HepG2 (cell line): ENCODE measurements around the gene PLN. TPM values are rescaled to one million over a fixed set of nuclear protein-coding genes. Genes with fewer than 3 reads are reported as not detected.

Experiments used
- ATAC-seq: fragments of 200-7000 bp; cut with Tn5 transposase; 3 replicates; pipeline ENCODE4 v1.9.1; 2020; ENCODE audit warnings: mild to moderate bottlenecking, moderate library complexity
- BruUV-seq: library from RNA; stranded (reverse); fragments of 400-500 nt; replicated peaks from 2 replicates; lab custom pipeline; 2021; lab: Mats Ljungman, UMichigan
- CTCF ChIA-PET: fragments of 300-600 bp; formaldehyde crosslinking; extraction: SDS; loops from one replicate; lab custom pipeline; 2021; ENCODE audit warnings: low total read pairs, inconsistent platforms, low intra/inter-chr PET ratio; lab: Yijun Ruan, JAX
- POLR2A ChIA-PET: fragments of 350-600 bp; sonication (Branson Sonifier 250); formaldehyde crosslinking; loops from one replicate; lab custom pipeline; 2020; ENCODE audit warnings: antibody characterized with exemption, inconsistent platforms; lab: Yijun Ruan, JAX
- DNase-seq: peaks from one replicate; pipeline ENCODE4 v3.0.0-alpha.2; 2015; ENCODE audit warnings: low spot score
- FAIRE-seq: peaks from 3 replicates; lab custom pipeline; 2011; peaks lifted over from hg19 to GRCh38; lab: Jason Lieb, UNC
- H2AFZ ChIP-seq: one replicate; pipeline ENCODE4 v1.6.1; 2011; ENCODE audit warnings: low read length, inconsistent platforms
- H3K27ac ChIP-seq: fragments of 300-600 bp; 3 replicates; pipeline ENCODE4 v1.8.0; 2011; ENCODE audit warnings: mixed run types, mild to moderate bottlenecking, mixed read lengths, low read length, inconsistent platforms; ENCODE audit not compliant: insufficient read depth; ENCODE audit errors: extremely low read length
- H3K27me3 ChIP-seq, 2 experiments: fragments of 200-600 bp in 1 of 2; 2 replicates in 1 of 2; 3 replicates in 1 of 2; pipeline versions ENCODE4 v1.6.0 to v1.8.0; 2011; ENCODE audit warnings: low read length in 2 of 2, mild to moderate bottlenecking in 2 of 2, moderate library complexity in 2 of 2, inconsistent platforms in 1 of 2; ENCODE audit not compliant: insufficient read depth in 2 of 2, control insufficient read depth in 1 of 2
- H3K36me3 ChIP-seq, 2 experiments: fragments of 200-600 bp in 1 of 2; replicated peaks in 1 of 2; 2 replicates in 1 of 2; 3 replicates in 1 of 2; pipeline versions ENCODE4 v1.5.1 to v1.8.0; 2011; ENCODE audit warnings: low read length in 2 of 2, inconsistent platforms in 1 of 2; ENCODE audit not compliant: insufficient read depth in 2 of 2, control insufficient read depth in 1 of 2
- H3K4me1 ChIP-seq: 2 replicates; pipeline ENCODE4 v1.5.1; 2012; ENCODE audit warnings: low read length, inconsistent platforms; ENCODE audit not compliant: insufficient read depth
- H3K4me2 ChIP-seq: 2 replicates; pipeline ENCODE4 v1.6.0; 2011; ENCODE audit warnings: low read depth, low read length, inconsistent platforms
- H3K4me3 ChIP-seq, 3 experiments: fragments of 200-600 bp in 1 of 3; sonication (generic), shearing (Covaris generic) in 1 of 3; replicated peaks in 1 of 3; 2 replicates each; pipeline ENCODE4 v1.5.1; 2011 to 2016; ENCODE audit warnings: low read length in 3 of 3, inconsistent platforms in 2 of 3, low read depth in 2 of 3, mild to moderate bottlenecking in 2 of 3, control low read depth in 1 of 3, mixed read lengths in 1 of 3; ENCODE audit not compliant: insufficient read depth in 1 of 3
- H3K79me2 ChIP-seq: one replicate; pipeline ENCODE4 v1.6.1; 2011; ENCODE audit warnings: low read length, inconsistent platforms; ENCODE audit not compliant: insufficient read depth
- H3K9ac ChIP-seq: 2 replicates; pipeline ENCODE4 v1.6.0; 2011; ENCODE audit warnings: mild to moderate bottlenecking, low read depth, low read length, inconsistent platforms; ENCODE audit not compliant: insufficient read depth
- H3K9me3 ChIP-seq: 2 replicates; pipeline ENCODE4 v1.5.1; 2012; ENCODE audit warnings: mild to moderate bottlenecking, low read length
- H4K20me1 ChIP-seq: 2 replicates; pipeline ENCODE4 v1.6.0; 2011; ENCODE audit warnings: inconsistent platforms, mild to moderate bottlenecking, low read length, moderate library complexity; ENCODE audit not compliant: insufficient read depth
- EZH2 ChIP-seq: conservative IDR thresholded peaks from 2 replicates; pipeline ENCODE4 v1.6.1; 2012; ENCODE audit warnings: mild to moderate bottlenecking, low read depth, low read length, moderate library complexity
- HOXA3 ChIP-seq: sonication (generic); formaldehyde crosslinking; IDR thresholded peaks from 2 replicates; pipeline ENCODE4 v1.5.0; 2020; ENCODE audit warnings: missing genetic modification reagents
- NFE2L2 ChIP-seq: fragments of 150-350 bp; IDR thresholded peaks from 2 replicates; pipeline ENCODE4 v1.6.1; 2014; ENCODE audit warnings: low read length
- NR2F6 ChIP-seq, 2 experiments: IDR thresholded peaks; 2 replicates each; pipeline ENCODE4 v1.6.1; 2016; ENCODE audit warnings: antibody characterized with exemption in 1 of 2, mild to moderate bottlenecking in 1 of 2
- ONECUT2 ChIP-seq: sonication (generic); formaldehyde crosslinking; IDR thresholded peaks from 2 replicates; pipeline ENCODE4 v1.4.0; 2020; ENCODE audit warnings: missing genetic modification reagents
- PCBP1 ChIP-seq: fragments of 200-400 bp; formaldehyde crosslinking; IDR thresholded peaks from 2 replicates; pipeline ENCODE4 v1.6.1; 2017; ENCODE audit warnings: mild to moderate bottlenecking, low read depth, low read length, borderline replicate concordance
- PITX1 ChIP-seq: sonication (generic); formaldehyde crosslinking; IDR thresholded peaks from 2 replicates; pipeline ENCODE4 v1.5.1; 2020; ENCODE audit warnings: mild to moderate bottlenecking, missing genetic modification reagents
- PPARG ChIP-seq: conservative IDR thresholded peaks from 2 replicates; pipeline ENCODE4 v1.6.1; 2016; ENCODE audit warnings: missing biosample characterization, missing genetic modification reagents
- RBM22 ChIP-seq: fragments of 200-400 bp; formaldehyde crosslinking; optimal IDR thresholded peaks from 2 replicates; pipeline ENCODE3; 2017; ENCODE audit warnings: mild to moderate bottlenecking, low read length, moderate library complexity
- REXO4 ChIP-seq: sonication (generic); formaldehyde crosslinking; IDR thresholded peaks from 2 replicates; pipeline ENCODE4 v1.8.0; 2022; ENCODE audit warnings: missing genetic modification reagents, mild to moderate bottlenecking, borderline replicate concordance
- SP1 ChIP-seq, 2 experiments: fragments of 450-650 bp in 1 of 2; sonication (generic) in 1 of 2; formaldehyde crosslinking in 1 of 2; IDR thresholded peaks; 2 replicates each; pipeline versions ENCODE4 v1.4.0 to v1.6.1; 2016 to 2020; ENCODE audit warnings: missing genetic modification reagents in 1 of 2
- TRAFD1 ChIP-seq: sonication (generic); formaldehyde crosslinking; IDR thresholded peaks from 2 replicates; pipeline ENCODE4 v1.5.1; 2020; ENCODE audit warnings: missing genetic modification reagents, mild to moderate bottlenecking, borderline replicate concordance
- WGBS: methylation state at CpG from one replicate; pipeline ENCODE4 v1.1.6; 2017; ENCODE audit warnings: low lambda C conversion rate; 5-methylcytosine and 5-hydroxymethylcytosine counted together
- in situ Hi-C: cut with HindIII; loops from 2 replicates; pipeline ENCODE4 v1.10.0; 2017; ENCODE audit warnings: low pct_unique_long_range_greater_than_20kb; ENCODE audit not compliant: extremely low pct_ligation_motif_present
- intact Hi-C: fragments of 100-400 bp; cut with micrococcal nuclease; formaldehyde crosslinking; loops from one replicate; pipeline ENCODE4 v1.10.0; 2022; ENCODE audit not compliant: unreplicated experiment
- polyA plus RNA-seq, 8 experiments: library from polyadenylated mRNA; depleted of rRNA in 3 of 8; stranded (reverse) in 7 of 8; unstranded in 1 of 8; fragments of >200 nt; fragmentation: Illumina TruSeq in 4 of 8; extraction: Trizol in 4 of 8; gene quantifications; 2 replicates each; pipeline versions ENCODE4 v1.2.1 to v1.2.3, GENCODE V29; 2011 to 2016; ENCODE audit warnings: low read depth in 4 of 8, missing spikeins in 1 of 8, mixed read lengths in 1 of 8; ENCODE audit not compliant: insufficient read depth in 1 of 8
- total RNA-seq, 5 experiments: library from RNA; depleted of rRNA; stranded (reverse); fragments of >200 nt; fragmentation: Illumina TruSeq; extraction: Trizol; gene quantifications; 2 replicates each; pipeline ENCODE4 v1.2.3, GENCODE V29; 2016; ENCODE audit warnings: low read depth in 1 of 5
- TF ChIP-seq, protein P1 (sequence below): sonication (generic); formaldehyde crosslinking; IDR thresholded peaks from 2 replicates; pipeline ENCODE4 v1.8.0; 2022; ENCODE audit warnings: missing genetic modification reagents, mild to moderate bottlenecking, inconsistent platforms, borderline replicate concordance

The PLN gene
- total and polyA plus RNA-seq, 2 of the 13 experiments (the other 11 are each of a cell fraction or from before 2014, with no cell fraction given) = not detected

GRCh38 chr6:118506071-118506638 is 41.9 kb upstream of the PLN start:
- H3K4me1 ChIP-seq = no peaks in the 10 kb centered on the region
- no peak for DNase-seq
- TF ChIP-seq PCBP1 (no peak), SP1 (IDR thresholded peaks at IDR 0.05) (no peak), SP1 (CRISPR knock-in tag; IDR thresholded peaks at IDR 0.05) (no peak), EZH2 (no peak), PPARG (CRISPR knock-in tag) (no peak)
- TF ChIP-seq, protein P1, sequence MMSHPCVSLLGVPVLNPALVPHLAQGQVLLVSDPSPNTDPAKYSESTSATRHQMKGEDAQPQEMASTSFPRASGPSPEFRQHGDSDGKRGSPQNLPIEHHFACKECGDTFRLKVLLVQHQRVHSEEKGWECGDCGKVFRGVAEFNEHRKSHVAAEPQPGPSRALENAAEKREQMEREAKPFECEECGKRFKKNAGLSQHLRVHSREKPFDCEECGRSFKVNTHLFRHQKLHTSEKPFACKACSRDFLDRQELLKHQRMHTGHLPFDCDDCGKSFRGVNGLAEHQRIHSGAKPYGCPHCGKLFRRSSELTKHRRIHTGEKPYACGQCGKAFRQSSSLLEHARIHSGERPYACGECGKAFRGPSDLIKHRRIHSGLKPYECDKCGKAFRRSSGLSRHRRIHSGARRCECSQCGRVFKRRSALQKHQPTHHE (CRISPR knock-in tag) = no peak
- ChIA-PET POLR2A (no interaction called here), CTCF (no interaction called here)
- H3K27me3 ChIP-seq = no peaks in the 10 kb centered on the region
- ATAC-seq = no peak
- no peak overlapping the region for H3K9ac ChIP-seq
- H3K79me2 ChIP-seq = no peaks in the 10 kb centered on the region
- H2AFZ ChIP-seq = no peak overlapping the region
- H3K27ac ChIP-seq = no peak overlapping the region
- no TSS peak for BruUV-seq
- in situ Hi-C loops = loop anchor here (5.0 kb wide), 1 partner anchor 224 kb away; no protein-coding TSS in a partner anchor
- H3K36me3 ChIP-seq = no peaks in the 10 kb centered on the region
- no peak overlapping the region for H3K4me2 ChIP-seq
- H3K9me3 ChIP-seq = no peaks in the 10 kb centered on the region
- no peaks in the 10 kb centered on the region for H4K20me1 ChIP-seq
- no peak overlapping the region for H3K4me3 ChIP-seq
- 64% methylated on average over 5 of the region's 5 CpGs for WGBS
- intact Hi-C loops = no loop called here
- no peak for FAIRE-seq

DNA sequence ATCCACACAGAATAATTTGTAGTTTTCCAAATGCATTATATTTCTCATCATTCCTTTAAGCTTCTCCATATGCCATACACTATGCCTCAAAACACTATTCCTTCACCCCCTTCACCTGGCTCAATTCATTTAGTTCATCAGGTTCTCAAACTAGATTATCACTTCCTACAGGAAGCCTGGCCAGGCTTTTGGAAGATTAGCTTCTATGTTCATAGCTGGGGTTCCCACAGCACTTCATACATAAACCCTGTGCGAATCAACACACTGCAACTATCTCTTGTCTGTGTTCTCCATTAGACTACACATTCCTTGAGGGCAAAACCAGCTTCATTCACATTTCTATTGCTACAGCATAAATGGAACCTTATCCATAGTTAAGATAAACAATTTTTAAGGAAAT is 40.5 kb upstream of the PLN start:
- WGBS = 54% methylated on average over 1 of the region's 1 CpG
- POLR2A ChIA-PET = no interaction called here
- TF ChIP-seq NFE2L2 = no peak
- no peak for TF ChIP-seq RBM22
- TF ChIP-seq REXO4 (CRISPR knock-in tag) = no peak
- TF ChIP-seq NR2F6 (IDR thresholded peaks at IDR 0.05) = no peak
- TF ChIP-seq NR2F6 (CRISPR knock-in tag; IDR thresholded peaks at IDR 0.05) = no peak
- no peak for TF ChIP-seq HOXA3 (CRISPR knock-in tag)
- no peak for TF ChIP-seq ONECUT2 (CRISPR knock-in tag)
- TF ChIP-seq PITX1 = no peak
- no peak for TF ChIP-seq TRAFD1 (CRISPR knock-in tag)
- no peak for DNase-seq
- no peak for ATAC-seq
- no TSS peak for BruUV-seq
- no peaks in the 10 kb centered on the region for H3K9me3 ChIP-seq
- no peak overlapping the region for H2AFZ ChIP-seq
- no peaks in the 10 kb centered on the region for H4K20me1 ChIP-seq
- no peaks in the 10 kb centered on the region for H3K4me1 ChIP-seq
- in situ Hi-C loops = loop anchor here (5.0 kb wide), 1 partner anchor 225 kb away; no protein-coding TSS in a partner anchor
- FAIRE-seq = no peak
- H3K4me2 ChIP-seq = no peak overlapping the region
- CTCF ChIA-PET = interaction anchor here (1.2 to 2.8 kb wide), 2 partner anchors 98 to 223 kb away, joined by 4 to 26 read pairs; no protein-coding TSS in a partner anchor
- no peaks in the 10 kb centered on the region for H3K27me3 ChIP-seq
- H3K4me3 ChIP-seq = no peak overlapping the region
- H3K27ac ChIP-seq = no peak overlapping the region
- H3K79me2 ChIP-seq = no peaks in the 10 kb centered on the region
- intact Hi-C loops = loop anchor here (2.0 kb wide), 1 partner anchor 667 kb away; no protein-coding TSS in a partner anchor
- H3K36me3 ChIP-seq = no peaks in the 10 kb centered on the region
- H3K9ac ChIP-seq = no peak overlapping the region
